Keratinocyte (primary cell): ENCODE data around the gene ARHGAP24. TPM values are rescaled to one million over a fixed set of nuclear protein-coding genes. Genes with fewer than 3 reads are reported as not detected.

Experiments used
- DNase-seq: peaks from one replicate; pipeline ENCODE4 v3.0.0-alpha.2; 2011; ENCODE audit warnings: low read depth, missing footprints, low spot score
- FAIRE-seq: peaks from 2 replicates; lab custom pipeline; 2011; peaks lifted over from hg19 to GRCh38; lab: Jason Lieb, UNC
- H2AFZ ChIP-seq: 2 replicates; pipeline ENCODE4 v1.6.0; 2012; ENCODE audit warnings: low read length, control low read depth, inconsistent platforms; ENCODE audit not compliant: control insufficient read depth
- H3K27ac ChIP-seq: 2 replicates; pipeline ENCODE4 v1.5.1; 2011; ENCODE audit warnings: low read length; ENCODE audit not compliant: control insufficient read depth, insufficient read depth
- H3K27me3 ChIP-seq: 3 replicates; pipeline ENCODE4 v1.6.0; 2011; ENCODE audit warnings: low read length; ENCODE audit not compliant: control insufficient read depth, insufficient read depth; ENCODE audit errors: extremely low read depth
- H3K36me3 ChIP-seq, 2 experiments: 2 replicates in 1 of 2; 3 replicates in 1 of 2; pipeline ENCODE4 v1.5.1; 2011; ENCODE audit warnings: low read length in 2 of 2, mild to moderate bottlenecking in 1 of 2; ENCODE audit not compliant: control insufficient read depth in 2 of 2, insufficient read depth in 2 of 2; ENCODE audit errors: extremely low read depth in 1 of 2
- H3K4me1 ChIP-seq: 3 replicates; pipeline ENCODE4 v1.5.1; 2011; ENCODE audit warnings: low read length; ENCODE audit not compliant: control insufficient read depth, insufficient read depth; ENCODE audit errors: extremely low read depth
- H3K4me2 ChIP-seq: 3 replicates; pipeline ENCODE4 v1.6.0; 2011; ENCODE audit warnings: low read depth, low read length; ENCODE audit not compliant: control insufficient read depth, insufficient read depth; ENCODE audit errors: extremely low read depth
- H3K4me3 ChIP-seq, 3 experiments: fragments of 200-600 bp in 1 of 3; sonication (generic) in 1 of 3; 2 replicates in 2 of 3; 3 replicates in 1 of 3; pipeline ENCODE4 v1.5.1; 2011 to 2016; ENCODE audit warnings: low read length in 3 of 3, mild to moderate bottlenecking in 3 of 3, control low read depth in 2 of 3, inconsistent platforms in 1 of 3, low read depth in 1 of 3, mixed read lengths in 1 of 3, mixed run types in 1 of 3, moderate library complexity in 1 of 3; ENCODE audit not compliant: control insufficient read depth in 2 of 3, insufficient read depth in 2 of 3; ENCODE audit errors: extremely low read depth in 1 of 3
- H3K79me2 ChIP-seq: 2 replicates; pipeline ENCODE4 v1.6.0; 2012; ENCODE audit warnings: low read length; ENCODE audit not compliant: control insufficient read depth, insufficient read depth
- H3K9ac ChIP-seq: 3 replicates; pipeline ENCODE4 v1.6.0; 2011; ENCODE audit warnings: low read length; ENCODE audit not compliant: control insufficient read depth, insufficient read depth; ENCODE audit errors: extremely low read depth
- H3K9me1 ChIP-seq: 3 replicates; pipeline ENCODE4 v1.6.0; 2011; ENCODE audit warnings: low read length; ENCODE audit not compliant: control insufficient read depth, insufficient read depth; ENCODE audit errors: extremely low read depth
- H3K9me3 ChIP-seq: 2 replicates; pipeline ENCODE4 v1.5.1; 2012; ENCODE audit warnings: low read depth, low read length; ENCODE audit not compliant: control insufficient read depth
- H4K20me1 ChIP-seq: 3 replicates; pipeline ENCODE4 v1.6.0; 2011; ENCODE audit warnings: low read length; ENCODE audit not compliant: control insufficient read depth, insufficient read depth; ENCODE audit errors: extremely low read depth
- EZH2 ChIP-seq: IDR thresholded peaks from one replicate; pipeline ENCODE4 v1.6.1; 2012; ENCODE audit warnings: inconsistent platforms, mild to moderate bottlenecking, low read length, moderate library complexity
- dilution Hi-C: fragments of 300-500 bp; cut with MboI; formaldehyde crosslinking; loops from one replicate; pipeline ENCODE4 v1.7.0; 2020; ENCODE audit warnings: low sequenced_read_pairs; ENCODE audit not compliant: extremely low pct_ligation_motif_present
- polyA plus RNA-seq, 5 experiments: library from polyadenylated mRNA; depleted of rRNA in 3 of 5; stranded (reverse) in 3 of 5; stranded (forward) in 1 of 5; unstranded in 1 of 5; fragments of >200 nt; gene quantifications; 1 replicate in 1 of 5; 2 replicates in 3 of 5; 3 replicates in 1 of 5; pipeline versions ENCODE4 v1.2.1 to v1.2.3, GENCODE V29; 2011 to 2012; ENCODE audit warnings: missing spikeins in 2 of 5, low read depth in 1 of 5, low replicate concordance in 1 of 5
- TF ChIP-seq, protein P1 (sequence below), 3 experiments: IDR thresholded peaks in 1 of 3; conservative IDR thresholded peaks in 1 of 3; optimal IDR thresholded peaks in 1 of 3; 2 replicates in 2 of 3; 3 replicates in 1 of 3; pipeline versions ENCODE3 to v1.5.1; 2011; ENCODE audit warnings: low read length in 3 of 3, mild to moderate bottlenecking in 3 of 3, moderate library complexity in 2 of 3, control low read depth in 1 of 3, inconsistent platforms in 1 of 3; ENCODE audit not compliant: insufficient read depth in 2 of 3; ENCODE audit errors: extremely low read depth in 1 of 3

ARHGAP24 gene
- polyA plus RNA-seq, 1 donor (not counting 4 experiments of a cell fraction or from before 2014, with no cell fraction given): 0.87 TPM

DNA sequence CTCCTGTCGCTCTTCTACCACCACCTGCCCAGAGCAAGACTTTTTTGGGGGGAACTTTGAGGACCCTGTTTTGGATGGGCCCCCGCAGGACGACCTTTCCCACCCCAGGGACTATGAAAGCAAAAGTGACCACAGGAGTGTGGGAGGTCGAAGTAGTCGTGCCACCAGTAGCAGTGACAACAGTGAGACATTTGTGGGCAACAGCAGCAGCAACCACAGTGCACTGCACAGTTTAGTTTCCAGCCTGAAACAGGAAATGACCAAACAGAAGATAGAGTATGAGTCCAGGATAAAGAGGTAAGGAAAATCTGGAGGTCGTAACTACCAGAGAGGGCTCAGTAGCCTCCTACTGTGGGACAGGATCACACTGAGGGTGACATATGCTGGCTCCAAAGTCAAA lies 520.4 kb downstream of the ARHGAP24 start:
- no peak for TF ChIP-seq EZH2
- TF ChIP-seq, protein P1, sequence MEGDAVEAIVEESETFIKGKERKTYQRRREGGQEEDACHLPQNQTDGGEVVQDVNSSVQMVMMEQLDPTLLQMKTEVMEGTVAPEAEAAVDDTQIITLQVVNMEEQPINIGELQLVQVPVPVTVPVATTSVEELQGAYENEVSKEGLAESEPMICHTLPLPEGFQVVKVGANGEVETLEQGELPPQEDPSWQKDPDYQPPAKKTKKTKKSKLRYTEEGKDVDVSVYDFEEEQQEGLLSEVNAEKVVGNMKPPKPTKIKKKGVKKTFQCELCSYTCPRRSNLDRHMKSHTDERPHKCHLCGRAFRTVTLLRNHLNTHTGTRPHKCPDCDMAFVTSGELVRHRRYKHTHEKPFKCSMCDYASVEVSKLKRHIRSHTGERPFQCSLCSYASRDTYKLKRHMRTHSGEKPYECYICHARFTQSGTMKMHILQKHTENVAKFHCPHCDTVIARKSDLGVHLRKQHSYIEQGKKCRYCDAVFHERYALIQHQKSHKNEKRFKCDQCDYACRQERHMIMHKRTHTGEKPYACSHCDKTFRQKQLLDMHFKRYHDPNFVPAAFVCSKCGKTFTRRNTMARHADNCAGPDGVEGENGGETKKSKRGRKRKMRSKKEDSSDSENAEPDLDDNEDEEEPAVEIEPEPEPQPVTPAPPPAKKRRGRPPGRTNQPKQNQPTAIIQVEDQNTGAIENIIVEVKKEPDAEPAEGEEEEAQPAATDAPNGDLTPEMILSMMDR (optimal IDR thresholded peaks at IDR 0.05 in 1 of 3, IDR thresholded peaks at IDR 0.05 in 1 of 3, conservative IDR thresholded peaks at IDR 0.05 in 1 of 3; ENCODE audit: extremely low read depth in 1 of 3, insufficient read depth in 2 of 3, low read length in 3 of 3): no peak
- no peak overlapping the region for H3K4me3 ChIP-seq
- no peak overlapping the region for H3K4me2 ChIP-seq
- FAIRE-seq (no peak), DNase-seq (no peak)
- H3K27ac ChIP-seq: no peak overlapping the region
- H3K4me1 ChIP-seq: no peaks in the 10 kb centered on the region
- no peaks in the 10 kb centered on the region for H3K27me3 ChIP-seq
- H2AFZ ChIP-seq: no peak overlapping the region
- H3K9me3 ChIP-seq: no peaks in the 10 kb centered on the region
- no peaks in the 10 kb centered on the region for H3K79me2 ChIP-seq
- H4K20me1 ChIP-seq: no peaks in the 10 kb centered on the region
- H3K36me3 ChIP-seq: no peaks in the 10 kb centered on the region
- dilution Hi-C loops: no loop called here
- H3K9me1 ChIP-seq: no peaks in the 10 kb centered on the region
- no peak overlapping the region for H3K9ac ChIP-seq

DNA sequence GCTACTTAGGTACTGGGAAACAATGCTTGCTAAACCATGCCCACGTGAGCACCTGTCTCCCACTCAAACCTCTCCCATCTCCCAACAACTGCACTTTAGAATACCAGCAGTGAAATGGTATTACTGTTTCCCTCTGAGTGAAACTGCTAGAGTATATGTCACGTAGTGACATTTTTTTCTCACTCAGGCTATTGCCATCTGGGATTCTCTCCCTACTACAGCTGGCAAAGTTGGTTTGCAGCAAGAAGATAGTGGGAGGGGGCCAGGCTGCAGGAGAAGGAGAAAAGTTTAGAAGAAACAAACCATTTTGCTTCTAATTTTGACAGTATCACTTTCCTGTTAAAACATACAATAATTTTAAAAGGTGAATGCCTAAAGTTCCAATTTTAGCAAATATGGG lies 526.6 kb downstream of the ARHGAP24 start:
- H3K27ac ChIP-seq: no peak overlapping the region
- no peak overlapping the region for H3K4me3 ChIP-seq
- no peaks in the 10 kb centered on the region for H3K36me3 ChIP-seq
- H3K4me1 ChIP-seq: no peaks in the 10 kb centered on the region
- H3K27me3 ChIP-seq: no peaks in the 10 kb centered on the region
- no peaks in the 10 kb centered on the region for H3K9me1 ChIP-seq
- no peak overlapping the region for H3K9ac ChIP-seq
- no peak for TF ChIP-seq EZH2
- TF ChIP-seq, protein P1 (optimal IDR thresholded peaks at IDR 0.05 in 1 of 3, IDR thresholded peaks at IDR 0.05 in 1 of 3, conservative IDR thresholded peaks at IDR 0.05 in 1 of 3; ENCODE audit: extremely low read depth in 1 of 3, insufficient read depth in 2 of 3, low read length in 3 of 3): no peak
- no peak overlapping the region for H3K4me2 ChIP-seq
- H3K9me3 ChIP-seq: no peaks in the 10 kb centered on the region
- H4K20me1 ChIP-seq: no peaks in the 10 kb centered on the region
- DNase-seq: no peak
- no peak overlapping the region for H2AFZ ChIP-seq
- no peak for FAIRE-seq
- dilution Hi-C loops: no loop called here
- H3K79me2 ChIP-seq: no peaks in the 10 kb centered on the region
